Activated CD4-positive, alpha-beta memory T cell treated with anti-CD3 and anti-CD28 coated beads for 36 hours (primary cell): Measurements from ENCODE around the gene ZNF467. TPM values are rescaled to one million over a fixed set of nuclear protein-coding genes. Genes with fewer than 3 reads are reported as not detected.

Source experiments
- CTCF ChIA-PET: fragments of 350-600 bp; sonication (Branson Sonifier 250); formaldehyde crosslinking; loops from one replicate; lab custom pipeline; 2021; ENCODE audit warnings: antibody characterized with exemption, inconsistent platforms; lab: Charles Lee
- POLR2A ChIA-PET: fragments of 350-600 bp; sonication (Branson Sonifier 250); formaldehyde crosslinking; loops from one replicate; lab custom pipeline; 2021; ENCODE audit warnings: antibody characterized with exemption; lab: Charles Lee
- DNase-seq: peaks from one replicate; pipeline ENCODE4 v3.0.0-alpha.2; 2020
- H3K27ac Mint-ChIP-seq: one replicate; pipeline ENCODE4 v1.8.0; 2021; ENCODE audit warnings: mixed read lengths
- H3K27me3 Mint-ChIP-seq: one replicate; pipeline ENCODE4 v1.8.0; 2021; ENCODE audit warnings: mixed read lengths
- H3K36me3 Mint-ChIP-seq: one replicate; pipeline ENCODE4 v1.8.0; 2021; ENCODE audit warnings: mixed read lengths
- H3K4me1 Mint-ChIP-seq: one replicate; pipeline ENCODE4 v1.8.0; 2021; ENCODE audit warnings: low read depth, mixed read lengths
- H3K4me3 Mint-ChIP-seq: one replicate; pipeline ENCODE4 v1.8.0; 2021; ENCODE audit warnings: mild to moderate bottlenecking, mixed read lengths
- H3K9me3 Mint-ChIP-seq: one replicate; pipeline ENCODE4 v1.8.0; 2021; ENCODE audit warnings: mixed read lengths
- intact Hi-C: fragments of 100-400 bp; cut with micrococcal nuclease; formaldehyde crosslinking; loops from one replicate; pipeline ENCODE4 v1.15.1; 2023
- total RNA-seq, 2 experiments: library from RNA; stranded (reverse); gene quantifications; one replicate each; pipeline ENCODE4 v1.2.3, GENCODE V29; 2021

The ZNF467 gene
- total RNA-seq, 2 experiments from 2014 or later: 0.41 to 0.45 TPM

- POLR2A ChIA-PET: no interaction called here
- no peak overlapping the region for H3K4me3 Mint-ChIP-seq
- no peak for DNase-seq
- intact Hi-C loops: no loop called here
- peaks cover 8% of the 10 kb centered on the region for H3K4me1 Mint-ChIP-seq
- H3K36me3 Mint-ChIP-seq: peaks cover 10% of the 10 kb centered on the region
- CTCF ChIA-PET: no interaction called here
- H3K27me3 Mint-ChIP-seq: peaks cover 14% of the 10 kb centered on the region
- no peaks in the 10 kb centered on the region for H3K9me3 Mint-ChIP-seq
- H3K27ac Mint-ChIP-seq: no peak overlapping the region
These were observed 39.2 kb downstream of the ZNF467 start for GRCh38 chr7:149733924-149734790.

- peaks cover 12% of the 10 kb centered on the region for H3K36me3 Mint-ChIP-seq
- no peak overlapping the region for H3K4me3 Mint-ChIP-seq
- no peak for DNase-seq
- no peaks in the 10 kb centered on the region for H3K9me3 Mint-ChIP-seq
- peaks cover 8% of the 10 kb centered on the region for H3K4me1 Mint-ChIP-seq
- ChIA-PET POLR2A (no interaction called here), CTCF (interaction anchor here (1.6 kb wide), 1 partner anchor 9 kb away, joined by 3 read pairs; no protein-coding TSS in a partner anchor)
- H3K27ac Mint-ChIP-seq: no peak overlapping the region
- H3K27me3 Mint-ChIP-seq: peaks cover 14% of the 10 kb centered on the region
- intact Hi-C loops: no loop called here
These were observed 40.1 kb downstream of the ZNF467 start for GRCh38 chr7:149733131-149733923.

GRCh38 chr7:149732611-149733010 lies 40.8 kb downstream of the ZNF467 start:
- Mint-ChIP-seq H3K27me3 (peaks cover 14% of the 10 kb centered on the region), H3K4me1 (peaks cover 8% of the 10 kb centered on the region)
- CTCF ChIA-PET: interaction anchor here (0.6 to 1.6 kb wide), 2 partner anchors 9 to 70 kb away, joined by 3 read pairs; no protein-coding TSS in a partner anchor

GRCh38 chr7:149732111-149732561 lies 41.3 kb downstream of the ZNF467 start:
- Mint-ChIP-seq H3K4me3 (no peak overlapping the region), H3K4me1 (peaks cover 8% of the 10 kb centered on the region), H3K36me3 (peaks cover 18% of the 10 kb centered on the region), H3K27ac (no peak overlapping the region), H3K27me3 (peaks cover 11% of the 10 kb centered on the region), H3K9me3 (no peaks in the 10 kb centered on the region)
- ChIA-PET CTCF (interaction anchor here (0.6 to 1.6 kb wide), 2 partner anchors 10 to 69 kb away, joined by 3 read pairs; no protein-coding TSS in a partner anchor), POLR2A (no interaction called here)
- no peak for DNase-seq
- intact Hi-C loops: no loop called here

More at GRCh38 chr7:149732611-149733010, 40.8 kb downstream of the ZNF467 start:
- Mint-ChIP-seq H3K9me3 (no peaks in the 10 kb centered on the region), H3K27ac (no peak overlapping the region), H3K4me3 (no peak overlapping the region), H3K36me3 (peaks cover 15% of the 10 kb centered on the region)
- intact Hi-C loops: no loop called here
- no peak for DNase-seq
- POLR2A ChIA-PET: no interaction called here

GRCh38 chr7:149731207-149731955 lies 42.0 kb downstream of the ZNF467 start:
- ChIA-PET CTCF (interaction anchor here (1.1 kb wide), 1 partner anchor 69 kb away, joined by 3 read pairs; no protein-coding TSS in a partner anchor), POLR2A (no interaction called here)
- no peak overlapping the region for H3K27ac Mint-ChIP-seq
- H3K4me1 Mint-ChIP-seq: peaks cover 7% of the 10 kb centered on the region
- H3K9me3 Mint-ChIP-seq: no peaks in the 10 kb centered on the region
- H3K4me3 Mint-ChIP-seq: no peak overlapping the region
- no peak for DNase-seq
- H3K27me3 Mint-ChIP-seq: peaks cover 6% of the 10 kb centered on the region
- intact Hi-C loops: no loop called here
- peaks cover 21% of the 10 kb centered on the region for H3K36me3 Mint-ChIP-seq

- Mint-ChIP-seq H3K9me3 (no peaks in the 10 kb centered on the region), H3K36me3 (peaks cover 26% of the 10 kb centered on the region), H3K27me3 (no peaks in the 10 kb centered on the region), H3K4me1 (no peaks in the 10 kb centered on the region), H3K27ac (no peak overlapping the region), H3K4me3 (no peak overlapping the region)
- DNase-seq: no peak
- ChIA-PET CTCF (interaction anchor here (0.9 to 1.1 kb wide), 2 partner anchors 12 to 68 kb away, joined by 3 read pairs; no protein-coding TSS in a partner anchor), POLR2A (no interaction called here)
- intact Hi-C loops: no loop called here
These were observed 43.2 kb downstream of the ZNF467 start for GRCh38 chr7:149729983-149730801.

- ChIA-PET CTCF (interaction anchor here (0.6 to 0.9 kb wide), 2 partner anchors 12 kb away, joined by 3 read pairs; no protein-coding TSS in a partner anchor), POLR2A (no interaction called here)
- Mint-ChIP-seq H3K9me3 (no peaks in the 10 kb centered on the region), H3K27ac (no peak overlapping the region), H3K36me3 (peaks cover 26% of the 10 kb centered on the region), H3K4me1 (no peaks in the 10 kb centered on the region), H3K27me3 (no peaks in the 10 kb centered on the region), H3K4me3 (no peak overlapping the region)
- intact Hi-C loops: no loop called here
- no peak for DNase-seq
These were observed 43.8 kb downstream of the ZNF467 start for GRCh38 chr7:149729586-149729982.

- ChIA-PET POLR2A (no interaction called here), CTCF (interaction anchor here (0.6 to 1.5 kb wide), 4 partner anchors 13 to 78 kb away, joined by 3 to 6 read pairs (median 3); no protein-coding TSS in a partner anchor)
- H3K9me3 Mint-ChIP-seq: no peaks in the 10 kb centered on the region
- H3K27ac Mint-ChIP-seq: no peak overlapping the region
- no peaks in the 10 kb centered on the region for H3K27me3 Mint-ChIP-seq
- H3K4me3 Mint-ChIP-seq: no peak overlapping the region
- DNase-seq: no peak
- H3K4me1 Mint-ChIP-seq: no peaks in the 10 kb centered on the region
- intact Hi-C loops: no loop called here
- H3K36me3 Mint-ChIP-seq: peaks cover 29% of the 10 kb centered on the region
These were observed 44.7 kb downstream of the ZNF467 start for GRCh38 chr7:149728491-149729375.

- no peak for DNase-seq
- H3K4me3 Mint-ChIP-seq: no peak overlapping the region
- no peaks in the 10 kb centered on the region for H3K27me3 Mint-ChIP-seq
- H3K9me3 Mint-ChIP-seq: no peaks in the 10 kb centered on the region
- ChIA-PET POLR2A (no interaction called here), CTCF (interaction anchor here (0.7 to 1.5 kb wide), 3 partner anchors 14 to 79 kb away, joined by 3 to 6 read pairs (median 3); no protein-coding TSS in a partner anchor)
- peaks cover 33% of the 10 kb centered on the region for H3K36me3 Mint-ChIP-seq
- intact Hi-C loops: no loop called here
- no peak overlapping the region for H3K27ac Mint-ChIP-seq
- H3K4me1 Mint-ChIP-seq: no peaks in the 10 kb centered on the region
These were observed 45.4 kb downstream of the ZNF467 start for GRCh38 chr7:149727899-149728476.
